Activated T-cell treated with anti-CD3 and anti-CD28 coated beads, Interleukin-2, amount 50 U/mL, for 24 hours (primary cell): Measurements from ENCODE around the gene CYB5A.
"Not testable (repeated sequence)": the region's sequence is repeated elsewhere in the genome, so short reads cannot be mapped to it uniquely, and the experiment has no call there.

Experiments used
- DNase-seq: peaks from one replicate; pipeline ENCODE4 v3.0.0-alpha.2; 2020
- H3K27ac Mint-ChIP-seq: 2 replicates; pipeline ENCODE4 v1.8.0; 2020; ENCODE audit warnings: mild to moderate bottlenecking, mixed read lengths
- H3K27me3 Mint-ChIP-seq: 2 replicates; pipeline ENCODE4 v1.8.0; 2020; ENCODE audit warnings: mixed read lengths
- H3K36me3 Mint-ChIP-seq: 2 replicates; pipeline ENCODE4 v1.8.0; 2020; ENCODE audit warnings: low read depth, mixed read lengths
- H3K4me1 Mint-ChIP-seq: 2 replicates; pipeline ENCODE4 v1.8.0; 2020; ENCODE audit warnings: low read depth, mixed read lengths
- H3K4me3 Mint-ChIP-seq: 2 replicates; pipeline ENCODE4 v1.8.0; 2020; ENCODE audit warnings: mild to moderate bottlenecking, moderate library complexity, mixed read lengths
- H3K9me3 Mint-ChIP-seq: 2 replicates; pipeline ENCODE4 v1.8.0; 2020; ENCODE audit warnings: mixed read lengths

CYB5A gene

DNA sequence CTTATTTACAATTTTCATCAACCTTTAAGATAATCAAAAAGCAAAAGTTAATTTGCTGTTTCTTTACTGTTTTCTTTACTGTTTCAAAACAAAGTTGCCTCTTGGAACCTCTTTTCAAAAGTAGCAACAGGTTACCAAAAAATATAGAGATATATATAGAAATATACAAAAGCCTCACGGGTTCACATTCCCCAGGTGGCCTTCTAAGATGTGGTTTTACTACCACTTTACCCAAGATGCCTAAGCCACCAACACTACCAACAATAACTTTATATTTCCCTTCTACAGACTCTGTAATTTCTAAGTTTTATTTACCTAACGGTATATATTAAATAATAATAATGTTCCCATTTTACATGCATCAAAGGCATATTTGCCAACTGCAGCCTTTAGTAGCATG lies 4.9 kb downstream of the CYB5A start:
- Mint-ChIP-seq H3K36me3 (peaks cover 2% of the 10 kb centered on the region), H3K4me1 (peaks cover 37% of the 10 kb centered on the region), H3K27me3 (no peaks in the 10 kb centered on the region), H3K27ac (no peak overlapping the region), H3K4me3 (no peak overlapping the region), H3K9me3 (no peaks in the 10 kb centered on the region)
- no peak for DNase-seq

DNA sequence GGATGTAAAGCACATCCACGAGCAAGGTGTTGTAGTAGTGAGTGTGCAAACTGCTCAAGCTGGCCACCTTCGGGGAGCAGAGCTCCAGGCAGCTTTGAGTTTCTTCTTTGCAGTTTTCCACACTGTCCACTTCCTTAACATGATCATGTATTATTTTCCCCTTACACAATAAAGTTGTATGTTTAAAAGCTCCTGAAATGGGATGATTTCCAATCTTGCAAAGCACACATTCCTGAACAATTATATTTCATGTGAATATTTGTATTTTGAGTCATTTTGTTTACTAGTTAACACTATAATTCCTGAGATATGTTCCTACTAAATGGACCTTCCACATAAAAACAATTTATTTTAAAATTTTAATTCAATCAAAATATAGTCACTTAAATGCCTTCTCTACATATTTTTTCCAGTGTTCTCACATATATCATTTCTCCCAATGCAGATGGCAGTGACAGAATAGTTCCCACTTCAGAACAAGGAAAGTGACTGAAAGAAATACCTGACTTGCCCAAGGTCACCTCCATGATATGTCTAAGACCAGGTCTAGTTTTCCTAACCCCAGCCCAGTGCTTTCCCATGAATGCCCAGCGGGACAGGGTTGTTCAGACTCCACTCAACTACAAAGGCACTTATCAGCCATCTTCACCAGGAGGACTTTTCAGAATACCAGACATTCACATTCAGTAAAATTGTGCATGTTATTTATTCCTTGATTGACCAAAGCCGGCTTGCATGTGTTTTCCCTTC lies 5.5 kb downstream of the CYB5A start:
- no peaks in the 10 kb centered on the region for H3K27me3 Mint-ChIP-seq
- no peak for DNase-seq
- H3K4me1 Mint-ChIP-seq, result peaks cover 39% of the 10 kb centered on the region
- H3K4me3 Mint-ChIP-seq, result no peak overlapping the region
- H3K27ac Mint-ChIP-seq, result no peak overlapping the region
- H3K36me3 Mint-ChIP-seq, result no peaks in the 10 kb centered on the region
- H3K9me3 Mint-ChIP-seq, result no peaks in the 10 kb centered on the region

DNA sequence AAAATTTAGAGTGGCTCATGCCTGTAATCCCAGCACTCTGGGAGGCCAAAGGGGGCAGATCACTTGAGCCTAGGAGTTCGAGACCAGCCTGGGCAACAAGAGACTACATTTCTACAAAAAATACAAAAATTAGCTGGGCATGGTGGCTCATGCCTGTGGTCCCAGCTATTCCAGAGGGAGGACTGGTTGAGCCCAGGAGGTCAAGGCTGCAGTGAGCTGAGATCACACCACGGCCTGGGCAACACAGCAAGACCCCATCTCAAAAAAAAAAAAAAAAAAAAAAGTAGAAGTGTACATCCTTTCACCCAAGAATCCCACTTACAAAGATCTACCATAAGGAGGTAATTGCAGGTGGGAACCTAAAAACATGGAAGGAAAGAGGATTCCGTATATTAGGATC lies 6.2 kb downstream of the CYB5A start:
- DNase-seq, H3K27ac Mint-ChIP-seq, H3K9me3 Mint-ChIP-seq, H3K27me3 Mint-ChIP-seq, H3K4me3 Mint-ChIP-seq, H3K36me3 Mint-ChIP-seq: not testable (repeated sequence)
- H3K4me1 Mint-ChIP-seq, result peaks cover 41% of the 10 kb centered on the region

DNA sequence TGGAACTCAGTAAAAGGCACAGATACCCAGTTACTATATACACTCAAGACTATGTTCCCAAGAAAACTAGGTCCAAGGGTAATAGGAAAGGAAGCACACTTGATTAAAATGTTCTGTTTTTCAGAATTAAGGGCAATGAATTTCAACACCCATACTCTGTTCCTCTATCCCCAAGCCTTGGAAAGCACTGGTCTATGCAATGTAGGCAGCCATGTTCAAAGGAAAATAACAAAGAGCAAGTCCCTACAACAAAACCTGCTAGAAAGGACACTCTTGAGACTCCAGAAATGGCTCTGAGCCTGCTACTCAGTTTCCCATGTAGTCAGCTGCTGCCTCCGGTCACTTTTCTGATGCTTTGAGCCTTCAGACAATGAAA lies 6.8 kb downstream of the CYB5A start:
- H3K27ac Mint-ChIP-seq, result no peak overlapping the region

DNA sequence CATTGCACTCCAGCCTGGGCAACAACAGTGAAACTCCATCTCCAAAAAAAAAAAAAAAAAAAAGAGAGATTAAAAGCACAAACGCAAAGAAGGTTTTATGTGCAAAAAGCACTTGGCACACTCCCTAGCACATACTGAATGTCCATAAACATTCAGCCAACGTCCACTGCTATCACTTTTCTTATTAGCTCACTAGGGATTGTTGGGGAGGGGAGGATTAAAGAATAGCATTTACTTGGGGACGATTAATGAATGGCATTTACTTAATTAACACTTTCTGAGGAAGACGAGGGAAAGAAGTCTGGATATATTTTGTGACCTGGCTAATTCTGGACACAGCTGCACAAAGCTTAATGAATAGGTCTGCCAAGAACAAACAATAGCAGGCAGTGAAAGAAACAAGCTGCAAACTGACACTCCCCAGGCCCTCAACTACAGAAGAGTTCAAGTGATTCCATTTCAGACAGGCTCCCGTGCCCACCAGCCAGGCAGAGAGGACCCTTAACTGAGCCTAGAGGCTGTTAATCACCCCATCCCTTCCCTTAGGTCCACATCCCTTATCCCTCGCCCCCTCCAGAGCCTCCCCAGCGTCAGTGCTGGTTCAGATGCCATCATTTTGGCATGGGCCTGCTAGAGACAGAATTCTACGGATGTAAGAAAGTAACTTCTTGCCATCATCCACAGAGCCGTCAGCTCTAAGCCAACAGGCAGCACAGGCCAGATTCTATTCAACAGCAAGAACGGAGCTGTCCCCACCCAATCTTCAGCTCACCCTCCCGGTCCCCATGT lies 7.4 kb downstream of the CYB5A start:
- H3K36me3 Mint-ChIP-seq, result no peaks in the 10 kb centered on the region
- no peaks in the 10 kb centered on the region for H3K9me3 Mint-ChIP-seq
- no peaks in the 10 kb centered on the region for H3K27me3 Mint-ChIP-seq
- H3K27ac Mint-ChIP-seq, result no peak overlapping the region
- DNase-seq, result no peak
- H3K4me1 Mint-ChIP-seq, result peaks cover 40% of the 10 kb centered on the region
- H3K4me3 Mint-ChIP-seq, result no peak overlapping the region

More for the DNA sequence above, 6.8 kb downstream of the CYB5A start:
- no peak for DNase-seq
- H3K27me3 Mint-ChIP-seq, result no peaks in the 10 kb centered on the region
- H3K36me3 Mint-ChIP-seq, result no peaks in the 10 kb centered on the region
- no peaks in the 10 kb centered on the region for H3K9me3 Mint-ChIP-seq
- no peak overlapping the region for H3K4me3 Mint-ChIP-seq
- H3K4me1 Mint-ChIP-seq, result peaks cover 40% of the 10 kb centered on the region

DNA sequence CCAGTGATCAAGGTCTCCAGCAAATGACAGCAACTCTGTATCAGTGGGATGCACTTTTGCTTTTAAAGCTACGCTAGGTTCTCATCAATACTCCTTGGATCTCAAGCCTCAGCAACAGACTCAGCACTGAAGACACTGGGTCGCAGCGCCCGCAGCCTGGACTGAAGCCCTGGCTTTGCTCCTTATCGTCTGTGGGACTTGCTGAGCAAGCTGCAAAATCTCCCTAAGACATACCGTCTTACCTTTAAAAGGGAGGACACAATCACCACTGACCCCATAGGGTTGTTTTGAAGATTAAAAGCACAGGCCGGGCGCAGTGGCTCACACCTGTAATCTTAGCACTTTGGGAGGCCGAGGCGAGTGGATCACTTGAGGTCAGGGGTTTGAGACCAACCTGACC lies 8.1 kb downstream of the CYB5A start:
- no peak overlapping the region for H3K4me3 Mint-ChIP-seq
- H3K9me3 Mint-ChIP-seq, result no peaks in the 10 kb centered on the region
- H3K4me1 Mint-ChIP-seq, result peaks cover 40% of the 10 kb centered on the region
- H3K36me3 Mint-ChIP-seq, result no peaks in the 10 kb centered on the region
- DNase-seq, result no peak
- H3K27ac Mint-ChIP-seq, result no peak overlapping the region
- H3K27me3 Mint-ChIP-seq, result no peaks in the 10 kb centered on the region

DNA sequence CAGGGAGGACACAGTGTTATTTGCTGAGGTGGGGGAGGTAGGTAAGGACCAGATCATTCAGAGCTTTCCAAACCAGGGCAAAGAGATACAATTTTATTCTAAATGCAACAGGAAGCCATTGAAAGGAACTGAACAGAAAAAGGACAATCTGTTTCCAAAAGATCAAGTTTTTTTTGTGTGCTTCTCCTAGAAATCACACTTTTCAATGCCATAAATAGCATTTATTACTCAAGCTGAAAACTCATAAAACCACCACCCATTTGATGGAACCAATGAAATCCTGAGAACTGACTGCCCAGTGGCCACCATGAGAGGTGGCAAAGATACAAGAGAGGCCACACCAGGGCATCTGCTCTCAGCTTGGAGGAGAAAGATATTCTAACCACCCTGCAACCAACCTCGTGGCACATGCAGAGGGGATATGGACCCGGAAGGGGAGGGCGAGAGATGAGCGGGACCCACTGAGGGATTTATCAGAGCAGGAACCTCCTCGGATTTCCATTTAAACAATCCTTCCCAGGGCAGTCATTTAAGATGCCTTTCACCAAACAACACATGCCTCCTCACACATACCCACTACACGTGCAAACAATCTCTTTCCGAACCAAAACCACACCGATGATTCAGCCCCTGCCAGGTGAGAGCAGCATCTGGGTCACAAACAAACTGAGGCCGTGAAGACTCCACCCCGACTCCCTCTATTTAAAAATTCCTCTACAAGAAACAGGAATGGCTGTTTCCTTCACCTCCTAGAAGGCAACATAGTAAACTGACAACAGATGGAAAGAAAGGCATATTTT lies 8.8 kb downstream of the CYB5A start:
- DNase-seq, result no peak
- H3K4me1 Mint-ChIP-seq, result peaks cover 35% of the 10 kb centered on the region
- no peaks in the 10 kb centered on the region for H3K9me3 Mint-ChIP-seq
- no peaks in the 10 kb centered on the region for H3K36me3 Mint-ChIP-seq
- H3K27me3 Mint-ChIP-seq, result no peaks in the 10 kb centered on the region
- no peak overlapping the region for H3K4me3 Mint-ChIP-seq
- H3K27ac Mint-ChIP-seq, result peak overlapping the region; percentile 31

DNA sequence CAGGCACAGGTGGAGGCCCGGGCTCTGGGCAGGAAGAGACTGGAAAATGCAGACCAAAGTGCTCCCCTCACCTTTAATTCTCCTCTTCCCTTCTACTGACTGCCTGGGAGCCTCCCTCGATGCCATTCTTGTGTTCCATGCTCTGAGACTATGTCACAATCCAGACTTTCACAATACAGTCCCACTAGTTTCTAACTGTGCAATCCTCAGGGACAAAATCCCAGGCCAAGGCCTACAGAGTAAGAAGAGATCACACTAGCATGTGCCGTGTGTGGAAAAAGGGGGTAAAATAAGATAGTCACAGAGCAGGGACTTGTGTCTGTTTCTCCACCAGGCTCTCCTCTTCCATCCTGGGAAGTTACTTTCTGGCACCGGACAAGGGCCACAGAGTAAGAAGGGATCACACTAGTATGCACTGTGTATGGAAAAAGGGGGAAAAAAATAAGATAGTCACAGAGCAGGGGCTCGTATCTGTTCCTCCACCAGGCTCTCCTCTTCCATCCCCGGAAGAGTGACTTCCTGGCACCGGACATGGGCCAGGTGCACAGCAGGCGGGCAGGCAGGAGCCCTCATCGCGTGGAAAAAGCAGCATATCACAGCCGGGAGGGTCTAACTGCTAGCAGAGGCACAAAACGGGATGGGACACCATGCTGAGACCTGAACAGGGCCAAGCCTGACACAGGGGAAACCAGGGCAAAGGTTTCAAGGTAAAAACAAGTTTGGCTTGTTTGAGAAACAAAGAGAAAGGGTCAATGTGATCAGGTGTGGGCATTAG lies 9.6 kb downstream of the CYB5A start:
- H3K27ac Mint-ChIP-seq, result peak overlapping the region; percentile 31
- H3K4me1 Mint-ChIP-seq, result peaks cover 28% of the 10 kb centered on the region
- H3K36me3 Mint-ChIP-seq, result no peaks in the 10 kb centered on the region
- H3K27me3 Mint-ChIP-seq, result no peaks in the 10 kb centered on the region
- no peaks in the 10 kb centered on the region for H3K9me3 Mint-ChIP-seq
- no peak for DNase-seq
- H3K4me3 Mint-ChIP-seq, result no peak overlapping the region

DNA sequence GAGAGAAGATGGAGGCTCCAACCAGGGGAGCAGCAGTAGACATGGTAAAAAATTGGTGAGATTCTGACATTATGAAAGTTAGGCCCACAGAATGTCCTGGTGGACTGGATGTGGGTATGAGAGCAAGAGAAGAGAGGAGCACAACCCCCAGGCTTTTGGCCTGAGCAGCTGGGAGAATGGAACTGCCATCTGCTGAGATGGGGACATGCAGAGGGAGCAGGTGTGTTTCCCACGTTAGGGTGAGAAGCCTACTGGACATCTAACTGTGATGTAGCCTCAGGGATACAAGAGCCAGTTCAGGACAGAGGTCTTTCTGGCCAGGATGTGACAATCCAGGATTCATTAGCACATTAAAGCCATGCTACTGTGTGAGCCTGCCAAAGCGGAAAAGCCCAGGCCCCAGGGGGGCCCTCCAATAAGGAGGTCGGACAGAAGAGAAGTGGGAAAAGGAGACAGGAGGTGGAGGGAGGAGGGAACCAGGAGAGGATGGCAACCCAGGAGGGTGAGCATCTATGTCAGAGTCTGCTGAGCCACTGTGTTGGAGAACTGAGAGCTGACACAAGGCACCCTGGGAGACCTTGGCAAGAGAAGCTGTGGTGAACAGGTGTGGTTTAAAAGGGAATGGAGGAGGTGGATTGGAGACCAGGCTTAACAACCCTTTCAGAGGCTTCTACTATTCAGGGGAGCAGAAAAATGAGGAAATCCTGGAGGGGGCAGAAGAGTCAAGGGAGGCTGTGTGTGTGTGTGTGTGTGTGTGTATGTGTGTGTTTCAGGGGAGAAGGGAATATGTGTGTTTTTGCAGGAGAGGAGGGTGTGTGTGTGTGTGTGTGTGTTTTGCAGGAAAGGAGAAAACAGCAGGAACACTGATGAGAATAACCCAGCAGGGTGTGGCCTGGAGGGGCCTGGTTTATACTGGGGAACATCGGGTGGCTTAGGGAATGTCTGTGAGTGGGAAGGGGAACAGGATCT lies 10.5 kb downstream of the CYB5A start:
- Mint-ChIP-seq H3K4me3 (no peak overlapping the region), H3K27me3 (no peaks in the 10 kb centered on the region), H3K9me3 (no peaks in the 10 kb centered on the region), H3K36me3 (no peaks in the 10 kb centered on the region), H3K27ac (no peak overlapping the region), H3K4me1 (peaks cover 26% of the 10 kb centered on the region)
- no peak for DNase-seq

DNA sequence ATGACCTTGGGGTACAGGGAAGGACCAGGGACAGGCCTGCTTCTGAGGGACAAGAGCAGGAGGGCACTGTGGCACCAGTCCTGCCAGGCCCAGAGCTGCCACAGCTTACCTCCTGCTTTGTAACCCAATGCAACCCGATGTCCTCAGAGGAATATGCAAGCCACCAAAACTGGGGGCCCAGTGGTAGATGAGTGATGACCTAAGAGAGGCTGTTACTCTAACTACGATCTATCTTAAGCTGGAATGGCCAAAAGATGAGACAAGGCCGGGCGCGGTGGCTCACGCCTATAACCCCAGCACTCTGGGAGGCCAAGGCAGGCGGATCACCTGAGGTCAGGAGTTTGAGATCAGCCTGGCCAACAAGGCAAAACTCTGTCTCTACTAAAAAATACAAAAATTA lies 12.8 kb downstream of the CYB5A start:
- Mint-ChIP-seq H3K4me3 (no peak overlapping the region), H3K27ac (no peak overlapping the region), H3K9me3 (no peaks in the 10 kb centered on the region), H3K4me1 (peaks cover 26% of the 10 kb centered on the region), H3K27me3 (no peaks in the 10 kb centered on the region), H3K36me3 (no peaks in the 10 kb centered on the region)
- no peak for DNase-seq

DNA sequence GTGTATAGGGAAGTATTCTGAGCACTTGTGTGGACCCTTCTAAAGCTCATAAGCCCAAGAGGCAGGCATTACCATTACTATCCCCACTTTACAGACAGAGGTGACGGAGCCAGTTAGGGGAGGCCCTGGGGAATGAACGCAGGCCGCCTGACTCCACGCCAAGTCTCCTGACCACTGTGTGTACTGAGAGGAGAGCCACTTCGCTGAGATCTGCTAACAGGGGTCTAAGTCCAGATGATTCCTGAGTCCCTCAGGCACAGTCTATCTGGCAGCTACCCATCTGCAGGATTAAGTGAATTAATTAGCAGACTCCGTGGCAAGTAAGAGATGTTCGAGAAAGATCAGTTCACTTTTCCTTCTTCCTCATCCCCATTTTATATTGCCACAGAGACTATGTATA lies 13.7 kb downstream of the CYB5A start:
- no peak for DNase-seq
- Mint-ChIP-seq H3K27ac (no peak overlapping the region), H3K9me3 (no peaks in the 10 kb centered on the region), H3K36me3 (no peaks in the 10 kb centered on the region), H3K27me3 (no peaks in the 10 kb centered on the region), H3K4me3 (no peak overlapping the region), H3K4me1 (peaks cover 19% of the 10 kb centered on the region)

DNA sequence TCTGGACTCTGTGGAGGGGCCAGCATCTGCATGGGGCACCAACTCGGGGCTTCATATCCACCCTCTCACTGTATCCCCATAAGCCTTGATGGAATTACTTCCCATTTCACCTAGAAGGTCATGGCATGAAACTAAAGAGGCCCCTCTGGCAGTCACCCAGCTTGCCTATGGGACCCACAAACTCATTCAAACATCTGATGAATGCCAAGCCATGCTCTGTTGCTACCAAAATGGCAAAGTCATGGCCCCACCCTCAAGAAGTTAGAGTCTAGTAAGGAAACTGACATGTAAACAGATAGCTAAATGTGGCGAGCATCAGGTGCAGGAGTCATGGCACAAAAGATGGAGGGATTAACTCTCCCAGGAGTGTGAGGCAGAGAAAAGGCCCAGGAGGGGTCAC lies 14.5 kb downstream of the CYB5A start:
- Mint-ChIP-seq H3K4me3 (no peak overlapping the region), H3K27ac (no peak overlapping the region), H3K27me3 (no peaks in the 10 kb centered on the region)

DNA sequence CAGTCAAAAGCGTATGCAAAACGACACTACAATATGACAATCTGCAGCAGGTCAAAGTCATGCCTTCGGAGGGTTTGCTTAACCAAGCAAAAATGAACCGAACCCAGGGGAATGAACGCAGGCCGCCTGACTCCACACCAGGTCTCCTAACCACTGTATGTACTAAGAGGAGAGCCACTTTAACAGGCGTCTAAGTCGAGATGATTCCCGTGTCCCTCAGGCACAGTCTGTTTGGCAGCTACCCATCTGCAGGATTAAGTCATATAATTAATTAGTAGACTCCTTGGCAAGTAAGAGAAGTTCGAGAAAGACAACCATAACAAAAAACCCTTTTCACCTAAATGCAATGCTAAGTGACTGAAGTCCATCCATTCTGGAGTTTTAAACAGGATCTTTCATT lies 15.2 kb downstream of the CYB5A start:
- peaks cover 5% of the 10 kb centered on the region for H3K4me1 Mint-ChIP-seq
- no peak overlapping the region for H3K4me3 Mint-ChIP-seq
- no peaks in the 10 kb centered on the region for H3K27me3 Mint-ChIP-seq
- H3K27ac Mint-ChIP-seq, result no peak overlapping the region
- H3K36me3 Mint-ChIP-seq, result no peaks in the 10 kb centered on the region
- no peak for DNase-seq
- H3K9me3 Mint-ChIP-seq, result no peaks in the 10 kb centered on the region

More for the DNA sequence above, 14.5 kb downstream of the CYB5A start:
- no peak for DNase-seq
- Mint-ChIP-seq H3K36me3 (no peaks in the 10 kb centered on the region), H3K9me3 (no peaks in the 10 kb centered on the region), H3K4me1 (peaks cover 11% of the 10 kb centered on the region)
